Stimulated activated CD4-positive, alpha-beta T cell treated with anti-CD3 and anti-CD28 coated beads, Interleukin-12 subunit alpha, Interleukin-12 subunit beta, amount 100 ng/mL, for 48 hours (primary cell): ENCODE data around the gene NOD2.

Experiments used
- DNase-seq, 3 donors: peaks; one replicate each; pipeline ENCODE4 v3.0.0-alpha.2; 2020; ENCODE audit warnings: low read depth in 2 of 3, low spot score in 1 of 3

Gene NOD2

DNA sequence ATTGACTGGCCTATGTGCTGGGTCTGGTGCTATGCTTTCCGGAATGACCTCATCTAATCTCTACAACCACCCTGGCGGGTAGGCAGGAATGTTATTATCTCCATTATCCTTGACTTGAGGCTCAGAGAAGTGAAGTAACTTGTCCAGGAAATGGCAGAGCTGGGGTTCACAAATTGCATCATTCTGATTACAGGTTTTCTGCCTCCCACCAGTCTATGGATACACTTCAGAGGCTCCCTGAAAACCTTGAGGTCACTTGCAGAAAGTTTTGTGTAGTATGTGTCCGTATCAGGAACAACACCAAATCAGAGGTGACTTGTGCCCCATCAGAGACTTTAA, 19.1 kb downstream of the NOD2 start:
- DNase-seq: no peak

DNA sequence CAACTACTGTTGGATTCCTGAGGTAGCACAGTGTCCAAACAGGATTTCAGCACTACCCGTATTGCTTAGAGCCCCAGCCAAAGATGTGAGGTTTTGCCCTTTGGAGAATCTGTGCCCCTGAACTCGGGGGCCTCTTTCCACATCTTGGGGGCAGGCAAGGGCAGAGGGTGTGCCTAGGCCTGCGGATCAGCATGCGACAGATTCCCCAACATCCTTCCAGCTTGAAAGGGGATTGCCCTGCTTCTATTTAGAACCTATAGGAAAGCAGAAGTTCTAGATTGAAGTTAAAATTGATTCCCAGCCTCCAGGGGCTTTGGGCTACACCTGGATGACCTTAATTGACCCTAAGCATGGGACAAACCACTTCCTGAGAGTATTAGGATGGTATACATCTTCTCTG, 19.6 kb downstream of the NOD2 start:
- no peak for DNase-seq

DNA sequence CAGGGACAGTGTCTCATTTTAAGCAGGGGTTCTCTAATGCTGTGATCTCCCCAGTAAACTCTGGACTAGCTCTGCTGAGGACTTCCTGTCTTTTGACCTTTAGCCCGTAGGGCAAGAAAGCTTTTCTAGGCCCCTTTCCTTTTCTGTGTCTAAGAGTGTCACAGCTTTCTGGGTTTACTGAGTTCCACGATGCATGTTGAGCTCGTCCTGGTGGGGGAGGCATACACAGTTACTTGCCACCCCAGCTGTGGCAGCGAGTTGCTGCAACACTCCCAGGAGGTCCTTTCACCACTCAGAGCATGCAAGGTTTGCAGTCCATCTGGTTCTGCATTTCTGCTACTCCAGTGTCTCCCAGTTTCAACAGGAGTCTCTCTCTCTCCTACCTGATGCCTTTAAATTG, 23.7 kb downstream of the NOD2 start:
- DNase-seq: no peak

DNA sequence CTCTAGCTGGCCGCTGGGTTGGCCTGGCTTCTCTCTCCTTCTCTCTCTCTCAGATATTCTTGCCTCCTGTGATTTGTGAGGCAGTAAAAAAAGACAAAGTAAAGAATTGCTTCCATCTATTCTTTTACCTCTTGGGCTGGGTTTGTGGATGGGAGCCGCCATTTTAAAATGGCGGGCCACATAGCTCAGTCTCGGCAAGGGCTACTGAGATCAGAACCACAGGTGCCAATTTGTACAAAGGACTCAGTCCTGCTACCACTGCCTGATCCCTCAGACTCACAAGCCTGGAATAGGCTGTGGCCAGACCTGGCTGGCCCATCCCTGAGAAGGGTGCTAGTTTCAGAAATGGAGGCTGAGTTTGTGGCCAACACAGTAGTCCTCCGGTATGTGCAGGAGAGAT, 24.1 kb downstream of the NOD2 start:
- DNase-seq: no peak

DNA sequence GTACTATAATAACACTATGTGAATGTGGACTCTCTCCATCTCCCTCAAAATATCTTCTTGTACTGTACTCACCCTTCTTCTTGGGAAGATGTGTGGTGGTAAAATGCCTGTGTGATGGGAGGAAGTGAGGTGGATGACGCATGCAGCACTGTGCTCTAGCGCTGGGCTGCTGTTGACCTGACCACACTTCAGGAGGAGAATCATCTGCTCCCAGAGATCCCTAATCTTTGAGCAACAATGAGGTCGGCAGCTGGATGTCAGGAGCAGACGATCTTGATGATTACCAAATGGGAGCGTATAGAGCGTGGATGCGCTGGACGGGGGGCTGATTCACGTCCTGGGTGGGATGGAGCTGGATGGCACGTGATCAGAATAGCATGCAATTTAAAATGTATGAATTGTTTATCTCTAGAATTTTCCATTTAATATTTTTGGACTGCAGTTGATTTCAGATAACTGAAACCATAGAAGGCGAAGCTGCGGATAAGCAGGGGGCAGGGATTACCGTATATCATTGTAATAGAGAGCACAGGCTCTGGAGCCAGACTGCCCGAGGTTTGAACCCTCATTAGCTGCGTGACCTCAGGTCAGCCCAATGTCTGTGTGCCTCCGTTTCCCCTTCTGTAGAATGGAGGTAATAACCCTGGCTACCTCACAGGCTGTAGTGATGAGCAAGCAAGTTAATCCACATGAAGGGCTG, 24.8 kb downstream of the NOD2 start:
- no peak for DNase-seq

DNA sequence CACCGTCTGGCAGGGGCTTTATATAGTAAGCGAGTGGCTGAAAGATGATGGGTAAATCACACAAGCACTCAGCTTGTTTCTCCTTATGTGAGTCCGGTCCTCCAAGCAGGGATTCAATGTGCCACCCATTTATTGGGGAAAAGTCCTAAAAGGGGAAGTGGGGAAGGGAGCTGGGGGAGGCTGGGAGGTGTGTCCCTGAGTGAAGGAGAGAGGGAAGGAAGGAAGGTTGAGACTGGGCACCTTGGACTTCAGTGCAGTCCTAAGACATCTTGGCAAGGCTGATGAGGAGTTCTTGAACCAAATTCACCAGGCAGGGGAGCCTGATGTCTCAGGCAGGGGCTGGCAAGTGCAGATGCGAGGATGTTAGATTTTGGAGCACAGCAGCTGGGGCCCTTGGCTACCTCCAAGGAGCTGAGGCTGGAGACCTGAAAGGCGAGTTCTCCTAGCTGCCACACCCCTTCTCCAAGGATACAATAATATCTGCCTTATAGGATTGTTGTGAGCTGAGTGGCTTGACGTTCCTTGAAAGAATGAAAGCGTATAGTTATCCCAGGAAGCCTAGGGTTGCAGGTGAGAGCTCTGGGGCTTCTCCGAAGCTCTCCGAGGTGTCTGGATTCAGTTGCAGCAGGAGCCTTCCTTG, 25.5 kb downstream of the NOD2 start:
- DNase-seq: no peak

DNA sequence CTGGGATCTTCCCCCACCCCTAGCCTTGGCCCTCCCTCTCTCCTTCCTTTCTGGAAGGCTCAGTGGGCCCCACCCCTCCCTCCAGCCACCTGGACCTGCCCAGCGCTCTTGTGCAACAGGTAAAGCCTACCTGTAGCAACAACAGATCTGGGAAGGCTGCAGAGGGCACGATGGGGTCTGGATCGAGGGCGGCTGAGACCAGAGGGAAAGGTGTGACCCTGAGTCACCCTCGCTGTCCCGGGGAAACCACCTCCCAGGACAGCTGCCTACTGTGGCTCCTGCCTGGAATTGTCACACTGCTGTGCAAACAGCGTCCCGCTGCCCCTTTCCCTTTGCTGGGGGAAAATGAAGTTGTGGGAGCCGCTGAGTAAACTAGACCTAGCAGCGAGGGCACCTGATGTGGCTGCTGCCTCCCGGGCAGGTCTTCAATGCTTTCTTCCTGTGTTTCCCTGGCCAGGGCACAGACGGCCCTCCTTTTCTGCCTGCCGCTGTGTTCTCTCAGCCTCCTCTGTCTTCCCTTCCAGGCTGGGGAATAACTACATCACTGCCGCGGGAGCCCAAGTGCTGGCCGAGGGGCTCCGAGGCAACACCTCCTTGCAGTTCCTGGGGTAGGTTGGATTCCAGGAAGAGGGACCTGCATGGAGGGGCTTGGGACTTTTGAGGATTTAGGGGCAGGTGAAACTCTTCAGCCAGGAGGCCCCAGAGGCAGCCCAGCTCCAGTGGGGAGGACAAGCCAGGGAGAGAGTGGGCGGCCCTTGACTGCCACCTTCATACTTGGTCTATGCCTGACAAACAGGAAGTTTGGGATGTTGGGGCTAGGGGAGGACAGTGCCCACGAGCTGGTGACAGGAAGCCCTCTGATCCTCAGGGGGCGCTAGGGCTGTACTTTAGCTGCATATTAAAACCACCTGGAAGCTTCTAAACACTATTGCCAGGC, 26.3 kb downstream of the NOD2 start:
- no peak for DNase-seq

DNA sequence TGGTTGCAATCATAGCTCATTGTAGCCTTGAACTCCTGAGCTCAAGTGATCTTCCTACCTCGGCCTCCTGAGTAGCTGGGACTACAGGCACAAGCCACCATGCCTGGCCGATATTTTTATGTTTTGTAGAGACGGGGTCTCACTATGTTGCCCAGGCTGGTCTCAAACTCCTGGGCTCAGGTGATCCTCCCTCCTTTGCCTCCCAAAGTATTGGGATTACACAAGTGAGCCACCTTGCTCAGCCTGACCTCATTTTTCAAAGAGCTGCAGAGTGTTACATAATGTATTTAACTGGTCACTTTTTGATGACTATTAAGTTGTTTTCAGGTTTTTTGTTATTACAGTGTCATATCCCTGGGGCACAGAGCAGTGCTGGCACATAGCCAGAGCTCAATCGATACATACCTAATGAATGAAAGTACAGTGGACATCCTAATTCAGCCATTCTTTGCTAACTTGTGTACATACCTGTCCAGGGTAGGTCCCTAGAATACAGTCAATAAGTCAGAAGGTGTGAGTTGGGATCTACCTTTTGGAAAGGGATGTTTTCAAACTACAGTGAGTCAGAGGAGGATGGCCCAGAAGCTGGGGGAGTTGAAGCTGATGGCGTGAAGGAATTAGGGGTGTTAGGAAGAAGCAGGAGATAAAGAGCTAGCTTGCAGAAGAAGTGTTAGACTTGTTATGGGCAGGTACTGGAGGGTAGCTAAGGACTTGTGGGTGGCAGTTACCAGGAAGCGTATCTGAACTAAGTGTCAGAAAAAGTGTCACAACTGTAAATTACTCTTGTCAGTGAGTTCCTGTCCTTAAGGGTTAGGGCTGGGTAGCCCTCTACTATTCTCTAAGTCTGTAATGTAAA, 28.4 kb downstream of the NOD2 start:
- DNase-seq: no peak

DNA sequence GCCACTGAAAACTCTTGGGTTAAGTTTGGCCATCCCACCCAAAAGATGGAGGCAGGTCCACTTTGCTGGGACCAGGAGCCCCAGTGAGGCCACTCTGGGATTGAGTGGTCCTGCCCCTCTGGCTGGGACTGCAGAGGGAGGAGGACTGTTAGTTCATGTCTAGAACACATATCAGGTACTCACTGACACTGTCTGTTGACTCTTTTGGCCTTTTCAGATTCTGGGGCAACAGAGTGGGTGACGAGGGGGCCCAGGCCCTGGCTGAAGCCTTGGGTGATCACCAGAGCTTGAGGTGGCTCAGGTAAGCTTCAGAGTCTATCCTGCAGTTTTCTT, 29.0 kb downstream of the NOD2 start:
- DNase-seq: no peak

DNA sequence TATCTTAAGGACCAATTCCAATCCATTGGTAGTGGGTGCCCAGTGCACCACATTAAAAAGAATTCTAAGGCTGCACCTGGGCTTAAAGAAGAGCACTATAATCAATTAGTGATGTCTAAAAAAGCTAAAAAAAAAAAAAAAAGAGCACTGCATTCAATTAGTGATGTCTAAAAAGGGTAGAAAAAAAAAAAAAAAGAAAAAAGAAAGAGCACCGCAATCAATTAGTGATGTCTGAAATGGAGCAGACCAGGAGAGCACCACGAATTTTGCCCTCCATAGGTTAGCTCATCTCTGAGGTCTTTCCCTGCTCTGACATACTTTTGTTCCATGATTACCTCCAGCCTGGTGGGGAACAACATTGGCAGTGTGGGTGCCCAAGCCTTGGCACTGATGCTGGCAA, 29.6 kb downstream of the NOD2 start:
- DNase-seq: no peak

DNA sequence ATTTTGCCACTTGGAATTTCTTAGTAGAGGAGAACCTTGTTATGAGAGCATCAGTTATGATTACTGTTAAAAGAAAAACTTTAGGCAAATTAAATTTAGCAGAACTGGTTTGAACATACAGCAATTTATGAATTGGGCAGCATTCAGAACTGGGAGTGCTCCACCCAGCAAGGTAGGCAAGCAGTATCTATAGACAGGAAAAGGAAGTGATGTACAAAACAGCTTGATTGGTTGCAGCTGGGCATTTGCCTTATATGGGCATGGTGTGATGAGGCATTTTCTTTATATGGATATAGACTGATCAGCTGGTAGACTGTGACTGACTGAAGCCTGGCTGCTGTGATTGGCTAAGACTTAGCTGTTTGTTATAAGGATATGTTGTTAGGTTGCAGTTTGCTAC, 30.9 kb downstream of the NOD2 start:
- no peak for DNase-seq

DNA sequence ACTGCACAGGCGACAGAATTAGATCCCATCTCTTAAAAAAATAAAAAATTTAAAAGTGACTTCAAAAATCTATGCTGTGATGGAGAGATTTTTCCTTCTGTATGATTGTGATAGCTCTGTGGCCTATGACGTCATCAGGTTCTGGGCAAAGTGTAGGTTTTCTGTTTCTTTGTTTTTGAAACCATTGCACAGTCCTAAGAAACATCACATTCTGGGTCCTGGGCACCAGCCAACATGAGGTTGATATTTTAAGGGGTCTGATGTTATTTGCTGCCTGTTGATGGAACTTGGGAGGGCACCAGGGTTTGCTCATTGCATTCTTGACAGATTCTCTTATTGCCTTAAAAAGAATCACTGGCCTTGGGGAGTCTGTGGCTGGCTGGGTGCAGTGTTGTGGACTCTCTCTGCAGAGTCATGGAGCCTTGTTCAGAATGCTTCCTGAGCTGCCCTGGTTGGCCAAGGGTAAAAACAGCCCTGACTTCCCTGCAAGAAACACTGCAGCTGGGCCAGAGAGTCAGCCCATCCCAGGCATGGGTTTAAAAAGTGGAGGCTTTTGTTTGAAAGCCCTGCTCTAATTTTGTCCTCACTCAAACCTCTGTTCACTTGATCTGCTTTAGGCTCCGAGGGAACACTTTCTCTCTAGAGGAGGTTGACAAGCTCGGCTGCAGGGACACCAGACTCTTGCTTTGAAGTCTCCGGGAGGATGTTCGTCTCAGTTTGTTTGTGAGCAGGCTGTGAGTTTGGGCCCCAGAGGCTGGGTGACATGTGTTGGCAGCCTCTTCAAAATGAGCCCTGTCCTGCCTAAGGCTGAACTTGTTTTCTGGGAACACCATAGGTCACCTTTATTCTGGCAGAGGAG, 38.0 kb downstream of the NOD2 start:
- no peak for DNase-seq

DNA sequence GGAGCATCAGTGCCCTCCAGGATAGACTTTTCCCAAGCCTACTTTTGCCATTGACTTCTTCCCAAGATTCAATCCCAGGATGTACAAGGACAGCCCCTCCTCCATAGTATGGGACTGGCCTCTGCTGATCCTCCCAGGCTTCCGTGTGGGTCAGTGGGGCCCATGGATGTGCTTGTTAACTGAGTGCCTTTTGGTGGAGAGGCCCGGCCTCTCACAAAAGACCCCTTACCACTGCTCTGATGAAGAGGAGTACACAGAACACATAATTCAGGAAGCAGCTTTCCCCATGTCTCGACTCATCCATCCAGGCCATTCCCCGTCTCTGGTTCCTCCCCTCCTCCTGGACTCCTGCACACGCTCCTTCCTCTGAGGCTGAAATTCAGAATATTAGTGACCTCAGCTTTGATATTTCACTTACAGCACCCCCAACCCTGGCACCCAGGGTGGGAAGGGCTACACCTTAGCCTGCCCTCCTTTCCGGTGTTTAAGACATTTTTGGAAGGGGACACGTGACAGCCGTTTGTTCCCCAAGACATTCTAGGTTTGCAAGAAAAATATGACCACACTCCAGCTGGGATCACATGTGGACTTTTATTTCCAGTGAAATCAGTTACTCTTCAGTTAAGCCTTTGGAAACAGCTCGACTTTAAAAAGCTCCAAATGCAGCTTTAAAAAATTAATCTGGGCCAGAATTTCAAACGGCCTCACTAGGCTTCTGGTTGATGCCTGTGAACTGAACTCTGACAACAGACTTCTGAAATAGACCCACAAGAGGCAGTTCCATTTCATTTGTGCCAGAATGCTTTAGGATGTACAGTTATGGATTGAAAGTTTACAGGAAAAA, 38.8 kb downstream of the NOD2 start:
- no peak for DNase-seq

DNA sequence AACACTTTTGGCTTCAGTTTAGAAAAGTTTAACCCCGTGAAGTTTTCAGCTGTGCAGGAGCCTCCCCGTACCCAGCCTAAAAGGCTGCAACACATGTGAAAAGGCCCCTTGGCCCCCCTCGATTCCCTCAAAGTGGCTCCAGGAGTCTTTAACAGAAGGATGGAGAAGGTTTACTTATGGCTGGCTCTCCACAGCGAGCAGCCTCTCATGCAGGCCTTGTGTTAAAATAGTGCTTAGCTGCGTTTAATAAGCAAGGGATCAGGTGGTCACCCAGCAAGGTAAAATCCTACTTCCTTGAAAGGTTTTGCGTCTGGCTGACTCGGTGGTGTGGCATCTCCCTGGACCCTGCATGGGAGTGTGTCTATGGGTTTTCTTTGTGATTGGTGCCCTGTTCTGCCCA, 40.1 kb downstream of the NOD2 start:
- DNase-seq: no peak

DNA sequence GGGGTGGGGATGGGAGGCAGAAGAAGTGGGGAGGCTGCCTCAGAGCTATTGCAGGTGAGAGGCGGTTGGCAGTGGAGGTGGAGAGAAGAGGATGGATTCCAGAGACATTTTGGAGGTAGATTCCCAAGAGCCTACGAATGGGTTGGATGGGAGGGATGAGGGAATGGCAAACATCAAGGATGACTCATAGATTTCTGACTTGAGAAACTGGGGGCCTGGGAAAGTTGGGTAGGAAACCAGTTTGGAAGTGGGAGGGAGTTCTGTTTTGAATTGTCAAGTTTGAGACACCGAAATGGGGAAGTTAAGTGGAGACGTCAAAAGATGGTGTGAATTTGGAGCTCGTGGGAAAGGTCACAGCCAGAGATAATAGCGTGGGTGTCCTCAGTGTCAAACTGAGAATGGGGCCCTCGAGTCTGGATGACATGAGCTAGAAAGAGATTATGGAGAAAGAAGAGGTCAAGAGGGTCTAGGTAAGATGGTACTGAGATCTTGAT, 42.3 kb downstream of the NOD2 start:
- no peak for DNase-seq

DNA sequence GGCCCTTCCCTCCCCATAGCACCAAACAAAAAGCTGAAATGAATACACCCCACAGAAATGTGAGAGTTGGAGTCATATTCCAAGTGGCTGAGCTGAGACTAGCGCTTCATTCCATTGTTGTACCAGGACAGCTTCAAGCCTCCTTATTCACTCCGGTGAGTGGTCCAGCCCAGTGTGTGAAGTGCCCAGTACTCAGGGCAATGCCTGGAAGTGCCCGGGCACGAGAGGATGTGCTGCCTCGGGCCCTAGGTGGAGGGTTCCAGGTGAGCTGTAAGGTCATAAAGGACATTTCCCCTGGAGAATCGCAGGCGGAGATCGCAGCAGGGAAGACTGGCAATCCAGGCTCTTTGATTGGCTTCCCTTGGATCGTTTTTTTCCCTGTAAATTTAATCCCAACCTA, 43.0 kb downstream of the NOD2 start:
- no peak for DNase-seq

DNA sequence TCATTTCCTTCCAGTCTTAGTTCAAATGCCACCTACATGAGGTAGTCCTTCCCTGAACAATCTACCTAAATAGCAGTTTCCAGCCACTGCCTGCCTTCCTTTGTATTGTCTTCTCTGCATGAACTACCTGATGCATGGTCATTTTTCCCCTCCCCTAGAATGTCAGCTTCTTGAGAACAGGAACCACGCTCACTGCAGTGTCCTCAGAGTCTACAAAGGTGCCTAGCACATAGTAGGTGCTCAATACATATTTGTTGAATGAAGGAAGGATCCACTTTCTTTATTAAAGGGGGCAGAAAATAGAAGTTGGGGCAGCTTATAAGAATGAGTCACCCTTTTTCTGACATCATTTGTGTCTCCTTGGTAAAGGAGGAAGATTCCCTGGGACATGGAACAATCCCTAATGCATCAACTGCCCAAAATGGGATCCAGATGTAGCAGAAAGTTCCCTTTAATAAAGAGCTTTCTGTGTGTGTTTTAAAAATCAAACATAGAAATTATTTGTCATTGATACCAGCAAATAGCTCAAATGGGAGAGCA, 44.1 kb downstream of the NOD2 start:
- no peak for DNase-seq

DNA sequence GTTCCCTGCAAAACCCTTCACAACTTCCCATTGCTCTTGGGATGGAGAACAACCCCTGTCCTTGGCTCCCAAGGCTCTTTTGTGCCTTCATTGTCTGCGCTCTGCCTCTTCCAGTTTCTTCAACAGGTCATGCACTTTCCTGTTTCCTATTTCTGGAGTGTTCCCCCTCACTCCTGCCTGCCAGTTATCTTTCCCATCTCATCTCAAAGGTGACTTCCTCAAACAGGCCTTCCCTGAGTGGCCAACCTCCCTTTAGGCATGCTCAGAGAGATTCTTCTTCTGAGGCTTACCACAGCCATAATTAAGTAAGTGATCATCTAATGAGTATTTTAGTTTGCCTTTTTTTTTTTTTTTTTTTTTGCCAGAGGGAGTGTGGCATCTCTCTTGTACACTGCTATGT, 45.6 kb downstream of the NOD2 start:
- no peak for DNase-seq

DNA sequence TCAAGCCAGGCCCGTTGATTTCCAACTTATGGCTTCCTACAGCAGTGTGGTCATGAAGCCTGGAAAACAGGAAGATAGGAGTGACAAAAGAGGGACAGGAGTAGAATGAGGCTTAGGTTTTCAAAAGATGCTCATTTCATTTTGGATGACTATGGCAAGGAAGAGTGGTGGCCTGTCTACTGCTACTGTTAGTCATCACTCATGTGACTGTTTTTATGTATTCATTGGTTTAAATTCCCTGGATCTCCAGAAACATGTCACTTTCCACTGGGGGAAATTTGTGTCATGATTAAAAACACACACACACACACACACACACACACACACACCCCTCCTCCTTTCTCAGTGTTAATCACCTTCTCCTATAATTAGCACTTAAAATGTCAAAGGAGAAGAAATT, 47.3 kb downstream of the NOD2 start:
- no peak for DNase-seq
